Activated CD4-positive, CD25-positive, alpha-beta regulatory T cell treated with anti-CD3 and anti-CD28 coated beads, Interleukin-2, amount 50 U/mL, for 16 hours (primary cell): Measurements from ENCODE around the gene DEXI.
A peak's percentile ranks its signal among the peaks of the same experiment; 100 is the strongest.

Experiments
- DNase-seq: peaks from one replicate; pipeline ENCODE4 v3.0.0-alpha.2; 2020; ENCODE audit warnings: low read depth, low spot score

DEXI gene

DNA sequence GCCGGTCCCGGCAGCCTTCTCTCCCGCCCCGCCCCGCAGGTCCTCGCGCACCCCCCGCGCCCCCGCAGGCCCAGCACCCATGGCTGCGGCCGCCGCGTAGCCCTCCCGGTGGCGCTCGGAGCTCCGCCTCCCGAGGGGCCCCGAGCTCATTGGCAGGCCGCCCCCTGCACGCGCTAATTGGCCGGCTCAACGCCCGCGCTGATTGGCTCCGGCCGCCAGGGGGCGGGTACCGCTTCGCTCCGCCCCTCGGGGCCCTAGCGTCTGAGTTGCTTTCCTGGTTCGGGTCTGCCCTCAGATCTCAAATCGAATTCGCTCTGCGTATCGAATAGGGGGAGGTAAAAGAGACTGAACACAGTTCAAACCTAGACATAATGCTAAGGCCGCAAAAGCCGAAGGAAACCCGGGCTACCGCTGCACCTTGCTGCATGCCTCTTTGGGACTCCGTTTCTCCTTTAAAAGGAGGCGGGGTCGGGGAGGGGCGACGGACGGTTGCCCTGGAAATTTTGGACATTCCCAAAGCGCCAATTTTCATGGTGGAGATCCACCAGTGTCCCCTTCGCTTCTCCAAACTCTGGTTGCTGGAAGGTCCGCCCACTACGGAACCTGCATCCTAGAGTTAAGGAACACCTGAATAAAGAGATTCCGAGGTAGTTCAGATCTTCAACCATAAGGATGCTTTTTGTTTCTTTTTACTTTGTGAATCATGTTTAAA, at the start of gene DEXI:
DEXI (minus strand) TSS at position 117 of the 712 bp plus-strand sequence. CDS start 463 bp downstream, outside the sequence.
- DNase-seq: peak; percentile 86

DNA sequence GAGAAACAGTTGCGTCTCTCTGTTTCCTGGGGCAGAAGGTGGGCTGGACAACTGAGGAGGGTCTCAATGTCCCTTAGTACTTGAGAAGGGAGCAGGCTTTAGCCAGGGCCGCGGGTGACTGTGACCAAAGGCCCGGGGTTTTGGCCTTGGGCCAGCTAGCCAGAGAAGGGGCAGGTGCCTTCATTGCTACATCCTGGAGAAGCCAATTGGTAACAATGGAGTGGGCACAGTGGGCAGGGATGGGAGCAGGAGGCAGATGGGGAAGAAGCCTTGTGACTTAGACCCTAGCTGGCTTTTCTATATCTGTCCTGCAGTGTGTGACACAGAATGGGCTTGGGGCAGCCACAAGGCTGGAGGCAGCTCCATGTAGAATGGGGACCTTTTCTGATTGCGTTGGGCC, 48.1 kb upstream of the DEXI start:
- DNase-seq: no peak

- no peak for DNase-seq
Observed at GRCh38 chr16:10989559-10989958, 47.3 kb upstream of the DEXI start.

- DNase-seq: no peak
Observed at GRCh38 chr16:10988879-10989278, 46.6 kb upstream of the DEXI start.

DNA sequence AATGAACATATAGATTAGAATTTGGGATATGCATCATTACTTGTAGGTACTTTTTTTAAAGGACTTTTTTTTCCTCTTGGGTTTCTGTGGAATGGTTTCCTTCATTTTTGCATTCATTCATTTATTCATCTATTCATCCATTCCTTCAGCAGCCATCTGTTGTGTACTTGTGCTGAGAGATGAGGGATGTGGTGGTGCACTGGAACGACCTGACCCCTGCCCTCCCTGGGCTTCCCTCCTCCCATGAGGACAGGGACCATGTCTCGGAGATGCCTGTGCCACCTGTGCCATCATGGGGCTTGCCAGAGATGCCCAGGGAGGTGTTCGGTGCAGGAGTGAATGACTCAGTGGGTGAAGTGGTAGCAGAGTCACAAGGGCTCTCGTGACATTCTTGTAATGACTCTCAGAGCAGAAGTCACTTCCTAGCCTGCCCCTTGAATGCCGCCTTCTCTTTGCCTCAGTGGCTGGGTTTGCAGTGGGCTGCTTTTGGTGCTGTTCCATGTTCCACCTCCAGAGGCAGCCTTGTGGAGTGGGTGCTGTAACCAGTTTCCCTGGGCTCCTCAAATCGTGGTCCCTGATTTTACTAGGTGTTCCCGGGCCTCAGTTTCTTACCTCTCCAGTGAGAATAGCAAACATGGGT, 46.0 kb upstream of the DEXI start:
- peak; percentile 37 for DNase-seq

- no peak for DNase-seq
Observed at GRCh38 chr16:10987361-10988163, 45.3 kb upstream of the DEXI start.

DNA sequence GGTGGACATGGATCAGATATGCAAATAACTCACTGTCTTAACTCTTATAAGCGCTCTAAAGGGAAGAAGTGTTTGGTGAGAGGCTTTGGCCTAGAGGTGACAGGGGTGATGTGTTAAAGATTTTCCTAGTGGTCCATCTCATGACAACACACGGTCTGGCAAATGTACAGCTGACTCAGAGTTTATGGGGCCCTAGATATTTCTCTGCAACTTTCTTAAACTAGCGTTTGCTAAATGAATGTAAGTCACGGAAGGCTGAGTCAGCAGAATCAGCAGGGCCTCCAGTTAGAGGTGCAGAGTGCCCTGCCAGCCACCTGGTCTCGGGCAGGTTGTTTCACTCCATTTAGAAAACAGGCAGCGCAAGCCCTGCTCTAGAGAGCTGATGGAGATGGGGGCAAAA, 42.2 kb upstream of the DEXI start:
- no peak for DNase-seq

DNA sequence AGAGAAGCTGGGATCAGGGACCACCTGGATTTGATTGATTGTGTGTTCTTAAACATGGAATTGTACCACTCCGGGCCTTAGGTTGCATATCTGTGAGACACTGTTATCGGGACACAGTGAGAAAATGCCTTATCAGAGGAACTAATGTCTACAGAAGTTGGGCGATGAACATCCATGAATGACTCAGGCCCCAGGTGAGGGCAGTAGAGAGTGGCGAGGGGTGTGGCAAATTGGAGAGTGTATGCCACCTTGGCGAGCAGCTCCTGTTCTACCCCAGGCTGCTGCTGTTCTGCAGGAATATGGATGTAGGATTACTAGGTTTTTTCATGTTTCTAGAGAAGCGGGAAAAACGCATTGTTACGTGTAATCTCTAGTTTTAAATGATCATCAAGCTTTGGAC, 40.9 kb upstream of the DEXI start:
- no peak for DNase-seq

- DNase-seq: no peak
Observed at GRCh38 chr16:10982465-10983150, 40.3 kb upstream of the DEXI start.

DNA sequence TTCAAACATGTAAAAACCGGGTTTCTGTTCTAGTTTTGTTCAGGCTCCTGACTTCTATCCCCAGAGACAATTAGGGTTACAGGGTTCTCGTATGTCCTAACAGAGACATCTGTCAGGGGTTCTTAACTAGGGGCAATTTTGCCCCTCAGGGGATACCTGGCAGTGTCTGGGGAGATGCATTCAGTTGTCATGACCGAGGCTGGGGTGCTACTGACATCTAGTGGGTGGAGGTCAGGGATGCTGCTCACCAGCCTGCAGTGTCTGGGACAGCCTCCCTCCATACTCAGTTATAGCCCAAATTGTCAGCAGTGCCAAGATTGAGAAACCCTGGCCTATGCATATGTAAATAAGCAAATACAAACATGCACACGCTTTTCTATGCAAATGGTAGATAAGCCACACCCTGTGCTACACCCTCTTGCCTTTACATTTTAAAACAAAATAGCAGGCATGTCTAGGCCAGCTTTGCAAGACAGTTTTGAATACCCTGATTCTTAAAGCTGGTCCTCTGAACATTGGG, 39.5 kb upstream of the DEXI start:
- DNase-seq: no peak

DNA sequence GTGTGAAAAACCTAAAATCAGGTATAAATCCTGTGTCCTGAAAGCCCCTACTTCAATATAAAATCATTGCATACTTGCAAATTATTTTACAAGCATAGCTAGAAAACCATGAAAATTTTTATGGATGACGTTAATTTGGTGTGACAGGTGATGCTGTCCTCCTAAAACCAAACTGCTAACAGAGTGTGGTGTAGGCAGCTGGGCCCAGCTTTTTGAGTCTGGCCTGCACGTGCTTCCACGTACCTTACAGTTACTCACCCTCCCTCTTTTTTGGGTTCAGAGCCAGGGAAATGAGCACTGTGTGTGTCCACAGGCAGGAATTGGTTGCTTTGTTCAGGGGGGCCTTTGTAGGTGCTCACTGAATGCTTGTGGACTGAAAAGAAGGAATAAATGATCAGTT, 38.5 kb upstream of the DEXI start:
- no peak for DNase-seq

DNA sequence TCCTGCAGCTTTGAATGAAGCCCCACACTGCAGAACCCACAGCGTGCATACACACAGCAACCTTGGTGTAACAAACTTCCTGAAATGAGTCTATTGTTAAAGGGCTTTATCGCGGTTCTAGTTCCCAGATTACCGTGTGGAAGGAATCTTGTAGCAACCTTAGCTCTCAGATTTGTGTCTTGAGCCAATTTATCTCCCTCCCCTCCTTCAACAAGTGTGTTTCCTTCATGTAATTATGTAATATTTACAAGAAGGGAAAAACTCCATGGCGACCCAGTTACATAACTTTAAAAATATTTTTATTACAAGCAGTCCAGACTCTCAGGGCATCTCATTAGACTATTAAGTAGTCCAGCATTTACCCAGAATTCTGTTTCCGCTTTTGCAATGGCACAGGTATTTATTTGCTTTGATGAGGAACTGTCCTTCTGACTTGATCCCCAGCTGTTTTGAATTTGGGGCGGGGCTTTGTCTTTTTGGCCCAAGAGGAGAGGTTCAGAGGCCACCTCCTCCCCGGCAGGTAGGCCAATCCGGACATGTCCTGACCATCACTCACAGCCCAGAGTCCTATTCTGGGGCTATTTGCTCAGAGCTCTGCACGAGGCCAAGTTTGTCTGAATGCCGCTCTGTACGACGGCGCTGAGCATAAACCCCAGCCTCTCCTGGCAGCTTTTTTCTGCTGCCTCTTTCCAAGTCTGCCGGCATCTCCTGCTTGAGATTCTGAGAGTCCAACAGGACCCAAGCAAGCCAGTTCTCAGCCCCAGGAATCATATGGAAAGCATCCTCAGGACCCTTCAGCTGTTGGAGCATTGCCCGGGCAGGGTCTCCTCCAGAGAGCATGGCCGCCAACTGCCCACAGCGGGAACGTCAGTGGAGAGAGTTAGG, 37.7 kb upstream of the DEXI start:
- DNase-seq: no peak

DNA sequence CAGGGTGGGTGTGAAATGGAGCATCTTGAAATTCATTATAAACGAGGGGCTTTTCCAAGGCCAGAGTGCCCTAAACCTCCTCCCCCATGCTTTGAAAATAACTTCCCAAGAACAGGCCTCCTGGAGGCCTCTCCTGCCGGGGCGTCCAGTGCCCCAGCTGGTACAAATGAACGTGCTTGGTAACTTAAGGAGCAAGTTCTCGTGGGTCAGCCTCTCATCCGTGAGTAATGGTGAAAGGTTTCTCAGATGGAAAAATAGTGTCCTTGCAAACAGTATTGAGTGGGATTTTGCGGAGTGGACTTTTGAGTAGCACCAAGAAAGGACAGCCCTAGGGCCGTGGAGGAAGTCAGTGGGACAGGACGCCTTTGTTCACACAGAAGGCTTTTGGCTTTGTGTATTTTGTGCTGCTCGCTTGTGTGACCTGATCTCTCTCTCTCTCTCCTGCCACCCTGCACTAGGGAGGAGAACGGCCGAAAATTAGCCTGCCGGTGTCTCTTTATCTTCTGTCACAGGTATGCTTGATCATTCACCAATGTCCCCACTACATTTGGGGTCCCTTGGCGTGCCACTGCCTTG, 36.7 kb upstream of the DEXI start:
- DNase-seq: no peak

- no peak for DNase-seq
Observed at GRCh38 chr16:10978124-10978523, 35.9 kb upstream of the DEXI start.

GRCh38 chr16:10976634-10977033, 34.4 kb upstream of the DEXI start:
- no peak for DNase-seq

- no peak for DNase-seq
Observed at GRCh38 chr16:10972819-10973464, 30.7 kb upstream of the DEXI start.

GRCh38 chr16:10972108-10972818, 30.0 kb upstream of the DEXI start:
- no peak for DNase-seq

- DNase-seq: no peak
Observed at GRCh38 chr16:10971560-10971961, 29.3 kb upstream of the DEXI start.

GRCh38 chr16:10970065-10970464, 27.8 kb upstream of the DEXI start:
- DNase-seq: no peak
